CD8-positive, alpha-beta memory T cell (primary cell): Measurements from ENCODE around the gene RUSF1. TPM values are rescaled to one million over a fixed set of nuclear protein-coding genes. Genes with fewer than 3 reads are reported as not detected.

ENCODE experiments used
- polyA plus RNA-seq: library from polyadenylated mRNA; unstranded; fragments of 300-500 nt; fragmentation: Illumina TruSeq; gene quantifications from one replicate; pipeline ENCODE4 v1.2.3, GENCODE V29; 2021
- total RNA-seq, 2 experiments: library from RNA; stranded (reverse); gene quantifications; one replicate each; pipeline ENCODE4 v1.2.3, GENCODE V29; 2021

Gene RUSF1
- total and polyA plus RNA-seq, 3 experiments from 2014 or later = 22.2 to 46.1 (median 44.4) TPM

Other genes starting within 250 kb of the RUSF1 start
- gene ITGAM, start 248.4 kb downstream of the RUSF1 start, total RNA-seq = 1 to 10 TPM; 1.7 to 1.8 TPM
- gene ITGAM, start 248.4 kb downstream of the RUSF1 start, polyA plus RNA-seq = 23.3 TPM
- 1 to 10 TPM; 2.1 to 2.7 TPM for gene ITGAX, start 153.2 kb downstream of the RUSF1 start, total RNA-seq
- gene ITGAX, start 153.2 kb downstream of the RUSF1 start, polyA plus RNA-seq = 0.46 TPM
- gene ITGAD, start 115.1 kb downstream of the RUSF1 start, total RNA-seq = not detected
- 0.12 TPM for gene ITGAD, start 115.1 kb downstream of the RUSF1 start, polyA plus RNA-seq
- not detected for gene COX6A2, start 80.0 kb downstream of the RUSF1 start, total RNA-seq
- gene COX6A2, start 80.0 kb downstream of the RUSF1 start, polyA plus RNA-seq = not detected
- under 1 TPM; 0.11 to 0.18 TPM for gene ZNF843, start 65.6 kb downstream of the RUSF1 start, total RNA-seq
- gene ZNF843, start 65.6 kb downstream of the RUSF1 start, polyA plus RNA-seq = 0.23 TPM
- 10 to 100 TPM; 14.3 to 15.9 TPM for gene ARMC5, start 48.9 kb downstream of the RUSF1 start, total RNA-seq
- 9.8 TPM for gene ARMC5, start 48.9 kb downstream of the RUSF1 start, polyA plus RNA-seq
- 1 to 10 TPM in 1 of 2 experiments, under 1 TPM in 1; 0.59 to 1.1 TPM for gene TGFB1I1, start 36.2 kb downstream of the RUSF1 start, total RNA-seq
- not detected for gene TGFB1I1, start 36.2 kb downstream of the RUSF1 start, polyA plus RNA-seq
- under 1 TPM in 1 of 2 experiments, not detected in 1; 0.24 TPM for gene SLC5A2, start 25.3 kb downstream of the RUSF1 start, total RNA-seq
- 2.0 TPM for gene SLC5A2, start 25.3 kb downstream of the RUSF1 start, polyA plus RNA-seq
- gene AHSP, start 19.5 kb upstream of the RUSF1 start, total RNA-seq = not detected
- not detected for gene AHSP, start 19.5 kb upstream of the RUSF1 start, polyA plus RNA-seq